WTC11 (cell line): ENCODE results near the gene RYR3. TPM values are rescaled to one million over a fixed set of nuclear protein-coding genes. Genes with fewer than 3 reads are reported as not detected.

Experiments used
- ATAC-seq: fragments of 200-7000 bp; cut with Tn5 transposase; 2 replicates; pipeline ENCODE4 v1.10.0; 2021; ENCODE audit warnings: mild to moderate bottlenecking, moderate library complexity
- CTCF ChIA-PET: fragments of 300-600 bp; sonication (Branson Sonifier 250); formaldehyde crosslinking; loops from one replicate; lab custom pipeline; 2021; ENCODE audit warnings: antibody characterized with exemption; lab: Charles Lee
- POLR2A ChIA-PET: fragments of 350-600 bp; sonication (Branson Sonifier 250); formaldehyde crosslinking; loops from one replicate; lab custom pipeline; 2021; ENCODE audit warnings: antibody characterized with exemption; lab: Charles Lee
- DNase-seq: peaks from one replicate; pipeline ENCODE4 v3.0.0; 2021; ENCODE audit warnings: low spot score
- H3K27ac Mint-ChIP-seq: 2 replicates; pipeline ENCODE4 v1.8.0; 2021; ENCODE audit warnings: mixed read lengths
- H3K27me3 Mint-ChIP-seq: 2 replicates; pipeline ENCODE4 v1.8.0; 2021; ENCODE audit warnings: low read depth, mild to moderate bottlenecking, moderate library complexity, mixed read lengths
- H3K36me3 Mint-ChIP-seq: 2 replicates; pipeline ENCODE4 v1.8.0; 2021; ENCODE audit warnings: mixed read lengths
- H3K4me1 Mint-ChIP-seq: 2 replicates; pipeline ENCODE4 v1.8.0; 2022; ENCODE audit warnings: mixed read lengths
- H3K4me3 Mint-ChIP-seq: 2 replicates; pipeline ENCODE4 v1.8.0; 2021; ENCODE audit warnings: mild to moderate bottlenecking, moderate library complexity, mixed read lengths
- H3K9me3 Mint-ChIP-seq: 2 replicates; pipeline ENCODE4 v1.8.0; 2021; ENCODE audit warnings: mixed read lengths
- AFF4 ChIP-seq: sonication (generic); formaldehyde crosslinking; IDR thresholded peaks from 2 replicates; pipeline ENCODE4 v1.8.1; 2023; ENCODE audit warnings: mild to moderate bottlenecking, missing genetic modification reagents, borderline replicate concordance
- ATF2 ChIP-seq: sonication (generic); formaldehyde crosslinking; IDR thresholded peaks from 2 replicates; pipeline ENCODE4 v1.8.1; 2022; ENCODE audit warnings: low read depth, missing genetic modification reagents, borderline replicate concordance
- CDX4 ChIP-seq: fragments of 250-450 bp; sonication (Bioruptor Pico); IDR thresholded peaks from 2 replicates; pipeline ENCODE4 v1.9.0; 2021; ENCODE audit warnings: moderate library complexity, mild to moderate bottlenecking, inconsistent platforms, borderline replicate concordance
- CREB1 ChIP-seq: sonication (generic); formaldehyde crosslinking; IDR thresholded peaks from 2 replicates; pipeline ENCODE4 v1.8.0; 2023; ENCODE audit warnings: mild to moderate bottlenecking, missing genetic modification reagents
- CREM ChIP-seq: sonication (generic); formaldehyde crosslinking; IDR thresholded peaks from 2 replicates; pipeline ENCODE4 v1.8.1; 2022; ENCODE audit warnings: mild to moderate bottlenecking, missing genetic modification reagents, moderate library complexity
- EMX1 ChIP-seq: fragments of 250-450 bp; sonication (Bioruptor Pico); IDR thresholded peaks from 2 replicates; pipeline ENCODE4 v1.8.0; 2021; ENCODE audit warnings: mild to moderate bottlenecking
- ESRRA ChIP-seq: sonication (generic); formaldehyde crosslinking; IDR thresholded peaks from 2 replicates; pipeline ENCODE4 v1.8.1; 2022; ENCODE audit warnings: mild to moderate bottlenecking, missing genetic modification reagents, borderline replicate concordance
- HMGXB4 ChIP-seq: sonication (generic); formaldehyde crosslinking; IDR thresholded peaks from 2 replicates; pipeline ENCODE4 v1.8.1; 2023; ENCODE audit warnings: mild to moderate bottlenecking, moderate library complexity, missing genetic modification reagents
- JAZF1 ChIP-seq: fragments of 250-450 bp; sonication (Bioruptor Pico); IDR thresholded peaks from 2 replicates; pipeline ENCODE4 v1.9.0; 2021; ENCODE audit warnings: moderate library complexity, mild to moderate bottlenecking, inconsistent platforms
- MAX ChIP-seq: sonication (generic); formaldehyde crosslinking; IDR thresholded peaks from 2 replicates; pipeline ENCODE4 v1.8.0; 2022; ENCODE audit warnings: mild to moderate bottlenecking, missing genetic modification reagents
- MXD4 ChIP-seq: fragments of 250-450 bp; sonication (Bioruptor Pico); IDR thresholded peaks from 2 replicates; pipeline ENCODE4 v1.8.0; 2021; ENCODE audit warnings: mild to moderate bottlenecking, moderate library complexity, borderline replicate concordance
- SMAD3 ChIP-seq: sonication (generic); formaldehyde crosslinking; IDR thresholded peaks from 2 replicates; pipeline ENCODE4 v1.8.0; 2022; ENCODE audit warnings: missing genetic modification reagents, mild to moderate bottlenecking, borderline replicate concordance
- SMAD4 ChIP-seq: sonication (generic); formaldehyde crosslinking; IDR thresholded peaks from 2 replicates; pipeline ENCODE4 v1.8.0; 2022; ENCODE audit warnings: mild to moderate bottlenecking, missing genetic modification reagents
- TCF7 ChIP-seq: sonication (generic); formaldehyde crosslinking; IDR thresholded peaks from 2 replicates; pipeline ENCODE4 v1.8.0; 2022; ENCODE audit warnings: mild to moderate bottlenecking, low read depth, missing genetic modification reagents, moderate library complexity
- TEAD1 ChIP-seq: sonication (generic); formaldehyde crosslinking; IDR thresholded peaks from 2 replicates; pipeline ENCODE4 v1.8.0; 2022; ENCODE audit warnings: mild to moderate bottlenecking, missing genetic modification reagents
- ZMAT4 ChIP-seq: fragments of 250-450 bp; sonication (Bioruptor Pico); IDR thresholded peaks from 2 replicates; pipeline ENCODE4 v1.9.0; 2021; ENCODE audit warnings: mild to moderate bottlenecking
- ZNF138 ChIP-seq: sonication (generic); formaldehyde crosslinking; conservative IDR thresholded peaks from 2 replicates; pipeline ENCODE4 v1.8.1; 2022; ENCODE audit warnings: mild to moderate bottlenecking, moderate library complexity, missing genetic modification reagents
- ZNF232 ChIP-seq: sonication (generic); formaldehyde crosslinking; IDR thresholded peaks from 2 replicates; pipeline ENCODE4 v1.8.0; 2022; ENCODE audit warnings: mild to moderate bottlenecking, missing genetic modification reagents
- ZNF281 ChIP-seq: sonication (generic); formaldehyde crosslinking; IDR thresholded peaks from 2 replicates; pipeline ENCODE4 v1.8.0; 2023; ENCODE audit warnings: mild to moderate bottlenecking, missing genetic modification reagents
- ZNF416 ChIP-seq: fragments of 250-450 bp; sonication (Bioruptor Pico); IDR thresholded peaks from 2 replicates; pipeline ENCODE4 v1.9.0; 2021; ENCODE audit warnings: mild to moderate bottlenecking, inconsistent platforms
- ZNF512 ChIP-seq: sonication (generic); formaldehyde crosslinking; IDR thresholded peaks from 2 replicates; pipeline ENCODE4 v1.8.1; 2022; ENCODE audit warnings: missing genetic modification reagents, borderline replicate concordance
- ZSCAN18 ChIP-seq: fragments of 250-450 bp; sonication (Bioruptor Pico); IDR thresholded peaks from 2 replicates; pipeline ENCODE4 v2.1.2; 2022; ENCODE audit warnings: mild to moderate bottlenecking, moderate library complexity
- total RNA-seq: library from RNA; stranded (reverse); gene quantifications from 3 replicates; pipeline ENCODE4 v1.2.3, GENCODE V29; 2021

Gene RYR3
- total RNA-seq, 1 experiment from 2014 or later, result 1.4 TPM

- TF ChIP-seq ZNF281 (no peak), ZMAT4 (CRISPR knock-in tag) (no peak), TCF7 (CRISPR knock-in tag) (no peak), CREM (CRISPR knock-in tag) (no peak), CREB1 (CRISPR knock-in tag) (no peak)
These were observed 196.1 kb downstream of the RYR3 start (continued) for GRCh38 chr15:33506781-33507296.

GRCh38 chr15:33508703-33509102, 197.9 kb downstream of the RYR3 start:
- ChIA-PET CTCF (no interaction called here), POLR2A (no interaction called here)
- DNase-seq (no peak), ATAC-seq (no peak)
- Mint-ChIP-seq H3K27ac (no peak overlapping the region), H3K9me3 (peaks cover 23% of the 10 kb centered on the region), H3K36me3 (peaks cover 2% of the 10 kb centered on the region; the same call in 1 of the 2 replicates), H3K4me3 (no peak overlapping the region), H3K27me3 (no peaks in the 10 kb centered on the region), H3K4me1 (peaks cover 21% of the 10 kb centered on the region)
- TF ChIP-seq ZNF512 (CRISPR knock-in tag) (no peak), MXD4 (no peak), EMX1 (CRISPR knock-in tag) (no peak), ATF2 (CRISPR knock-in tag) (no peak), ESRRA (no peak), ZNF138 (CRISPR knock-in tag) (no peak), CDX4 (CRISPR knock-in tag) (no peak), SMAD3 (no peak), ZNF416 (CRISPR knock-in tag) (no peak), TEAD1 (CRISPR knock-in tag) (no peak), ZNF232 (no peak), AFF4 (CRISPR knock-in tag) (no peak), SMAD4 (no peak), HMGXB4 (no peak), JAZF1 (no peak), ZSCAN18 (no peak), MAX (no peak)
